B cell (primary cell): ENCODE data around the gene DAP.

Source experiments
- EZH2 ChIP-seq: IDR thresholded peaks from 2 replicates; pipeline ENCODE4 v1.6.1; 2012; ENCODE audit warnings: borderline replicate concordance, low read depth, mild to moderate bottlenecking, moderate library complexity, low read length; ENCODE audit not compliant: insufficient read depth, poor library complexity, severe bottlenecking
- TF ChIP-seq, protein P1 (sequence below): fragments of 200-600 bp; IDR thresholded peaks from one replicate; pipeline ENCODE4 v1.8.0; 2022; ENCODE audit warnings: antibody characterized with exemption, mild to moderate bottlenecking

DNA sequence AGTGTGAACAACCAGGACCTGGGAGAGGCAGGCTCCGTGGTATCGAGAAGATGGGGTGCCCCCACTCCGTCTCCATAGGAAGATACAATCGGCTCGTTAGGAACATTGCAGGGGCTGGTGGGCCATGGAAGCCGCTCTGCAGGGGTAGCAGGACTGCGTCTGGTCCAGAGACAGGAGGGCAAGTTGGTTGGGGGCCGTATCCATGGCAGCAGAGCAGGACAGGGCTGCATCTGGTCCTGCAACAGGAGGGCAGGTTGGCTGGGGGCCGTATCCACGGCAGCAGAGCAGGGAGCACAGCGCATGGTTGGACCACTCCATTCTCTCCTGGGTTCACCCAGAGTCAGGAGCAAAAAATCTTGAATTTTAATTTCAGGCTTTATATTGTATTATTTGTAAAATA is 99.0 kb downstream of the DAP start:
- no peak for TF ChIP-seq EZH2
- TF ChIP-seq, protein P1, sequence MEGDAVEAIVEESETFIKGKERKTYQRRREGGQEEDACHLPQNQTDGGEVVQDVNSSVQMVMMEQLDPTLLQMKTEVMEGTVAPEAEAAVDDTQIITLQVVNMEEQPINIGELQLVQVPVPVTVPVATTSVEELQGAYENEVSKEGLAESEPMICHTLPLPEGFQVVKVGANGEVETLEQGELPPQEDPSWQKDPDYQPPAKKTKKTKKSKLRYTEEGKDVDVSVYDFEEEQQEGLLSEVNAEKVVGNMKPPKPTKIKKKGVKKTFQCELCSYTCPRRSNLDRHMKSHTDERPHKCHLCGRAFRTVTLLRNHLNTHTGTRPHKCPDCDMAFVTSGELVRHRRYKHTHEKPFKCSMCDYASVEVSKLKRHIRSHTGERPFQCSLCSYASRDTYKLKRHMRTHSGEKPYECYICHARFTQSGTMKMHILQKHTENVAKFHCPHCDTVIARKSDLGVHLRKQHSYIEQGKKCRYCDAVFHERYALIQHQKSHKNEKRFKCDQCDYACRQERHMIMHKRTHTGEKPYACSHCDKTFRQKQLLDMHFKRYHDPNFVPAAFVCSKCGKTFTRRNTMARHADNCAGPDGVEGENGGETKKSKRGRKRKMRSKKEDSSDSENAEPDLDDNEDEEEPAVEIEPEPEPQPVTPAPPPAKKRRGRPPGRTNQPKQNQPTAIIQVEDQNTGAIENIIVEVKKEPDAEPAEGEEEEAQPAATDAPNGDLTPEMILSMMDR, result no peak
